Skeletal muscle satellite cell (primary cell): ENCODE results near the gene MMP13. TPM values are rescaled to one million over a fixed set of nuclear protein-coding genes. Genes with fewer than 3 reads are reported as not detected.
"Not testable (repeated sequence)": the region's sequence is repeated elsewhere in the genome, so short reads cannot be mapped to it uniquely, and the experiment has no call there.

Experiments
- H3K27me3 ChIP-seq: 2 replicates; pipeline ENCODE4 v1.7.0; 2013; ENCODE audit warnings: low read length; ENCODE audit not compliant: control insufficient read depth, insufficient read depth
- H3K36me3 ChIP-seq: 2 replicates; pipeline ENCODE4 v1.7.0; 2013; ENCODE audit warnings: mild to moderate bottlenecking, control low read depth, low read length; ENCODE audit not compliant: insufficient read depth
- H3K4me1 ChIP-seq: 2 replicates; pipeline ENCODE4 v1.7.0; 2013; ENCODE audit warnings: low read length; ENCODE audit not compliant: control insufficient read depth, insufficient read depth
- H3K4me2 ChIP-seq: 2 replicates; pipeline ENCODE4 v1.7.0; 2013; ENCODE audit warnings: mild to moderate bottlenecking, low read length
- H3K4me3 ChIP-seq: 2 replicates; pipeline ENCODE4 v1.7.0; 2013; ENCODE audit warnings: low read length
- H3K9ac ChIP-seq: 2 replicates; pipeline ENCODE4 v1.7.0; 2013; ENCODE audit warnings: mild to moderate bottlenecking, low read depth, low read length, moderate library complexity
- H3K9me3 ChIP-seq: replicated peaks from 2 replicates; pipeline ENCODE4 v1.7.0; 2013; ENCODE audit warnings: mild to moderate bottlenecking, control low read depth, low read length
- small RNA-seq: library from RNA; depleted of rRNA; stranded (forward); fragments of <200 nt; gene quantifications from one replicate; pipeline ENCODE3, GENCODE V24; 2012

Gene MMP13

GRCh38 chr11:102920118-102920684, 35.3 kb downstream of the MMP13 start:
- Histone ChIP-seq H3K4me3 (no peak overlapping the region), H3K4me1 (no peaks in the 10 kb centered on the region), H3K27me3 (peaks cover 4% of the 10 kb centered on the region), H3K36me3 (no peaks in the 10 kb centered on the region), H3K9ac (no peak overlapping the region), H3K9me3 (no peaks in the 10 kb centered on the region), H3K4me2 (no peak overlapping the region)

- peaks cover 4% of the 10 kb centered on the region for H3K27me3 ChIP-seq
- H3K4me2 ChIP-seq, result no peak overlapping the region
- H3K9ac ChIP-seq, result no peak overlapping the region
- H3K9me3 ChIP-seq, result no peaks in the 10 kb centered on the region
- H3K4me1 ChIP-seq, result no peaks in the 10 kb centered on the region
- H3K36me3 ChIP-seq, result no peaks in the 10 kb centered on the region
- no peak overlapping the region for H3K4me3 ChIP-seq
Observed at GRCh38 chr11:102915044-102915375, 40.5 kb downstream of the MMP13 start.

- no peak overlapping the region for H3K4me3 ChIP-seq
- H3K4me1 ChIP-seq, result no peaks in the 10 kb centered on the region
- H3K36me3 ChIP-seq, result no peaks in the 10 kb centered on the region
- no peak overlapping the region for H3K9ac ChIP-seq
- H3K27me3 ChIP-seq, result peaks cover 4% of the 10 kb centered on the region
- no peak overlapping the region for H3K4me2 ChIP-seq
- H3K9me3 ChIP-seq, result no peaks in the 10 kb centered on the region
Observed at GRCh38 chr11:102914238-102915043, 41.1 kb downstream of the MMP13 start.

GRCh38 chr11:102912482-102912830, 43.1 kb downstream of the MMP13 start:
- H3K36me3 ChIP-seq, result no peaks in the 10 kb centered on the region
- H3K27me3 ChIP-seq, result no peaks in the 10 kb centered on the region
- H3K4me2 ChIP-seq, result no peak overlapping the region
- H3K9me3 ChIP-seq, result no peaks in the 10 kb centered on the region
- no peak overlapping the region for H3K4me3 ChIP-seq
- H3K4me1 ChIP-seq, result no peaks in the 10 kb centered on the region
- H3K9ac ChIP-seq, result no peak overlapping the region

GRCh38 chr11:102911758-102912481, 43.6 kb downstream of the MMP13 start:
- no peak overlapping the region for H3K4me3 ChIP-seq
- no peaks in the 10 kb centered on the region for H3K9me3 ChIP-seq

GRCh38 chr11:102905848-102906247, 49.7 kb downstream of the MMP13 start:
- not testable (repeated sequence) for H3K4me1 ChIP-seq, H3K4me2 ChIP-seq

More at GRCh38 chr11:102911758-102912481, 43.6 kb downstream of the MMP13 start:
- Histone ChIP-seq H3K4me2 (no peak overlapping the region), H3K9ac (no peak overlapping the region), H3K27me3 (no peaks in the 10 kb centered on the region), H3K36me3 (no peaks in the 10 kb centered on the region), H3K4me1 (no peaks in the 10 kb centered on the region)

GRCh38 chr11:102903895-102904294, 51.6 kb downstream of the MMP13 start:
- H3K9me3 ChIP-seq, result not testable (repeated sequence)

More at GRCh38 chr11:102905848-102906247, 49.7 kb downstream of the MMP13 start:
- H3K36me3 ChIP-seq, H3K9me3 ChIP-seq, H3K27me3 ChIP-seq, H3K4me3 ChIP-seq, H3K9ac ChIP-seq: not testable (repeated sequence)

GRCh38 chr11:102900346-102900745, 55.2 kb downstream of the MMP13 start:
- no peak overlapping the region for H3K4me2 ChIP-seq
- H3K4me3 ChIP-seq, result no peak overlapping the region
- no peaks in the 10 kb centered on the region for H3K4me1 ChIP-seq
- no peak overlapping the region for H3K9ac ChIP-seq
- no peaks in the 10 kb centered on the region for H3K27me3 ChIP-seq
- H3K36me3 ChIP-seq, result no peaks in the 10 kb centered on the region
- H3K9me3 ChIP-seq, result no peaks in the 10 kb centered on the region

More at GRCh38 chr11:102903895-102904294, 51.6 kb downstream of the MMP13 start:
- not testable (repeated sequence) for H3K36me3 ChIP-seq, H3K4me3 ChIP-seq, H3K27me3 ChIP-seq, H3K4me2 ChIP-seq, H3K4me1 ChIP-seq, H3K9ac ChIP-seq

Small RNAs within 50 kb of the gene (small RNA-seq; reads per million reads assigned to genes)
- not detected for gene RNU7-159P
